MCF 10A (cell line): ENCODE measurements around the gene KLF11. TPM values are rescaled to one million over a fixed set of nuclear protein-coding genes. Genes with fewer than 3 reads are reported as not detected.

ENCODE experiments used
- BruUV-seq: library from RNA; stranded (reverse); fragments of 400-500 nt; replicated peaks from 2 replicates; lab custom pipeline; 2021; lab: Mats Ljungman, UMichigan
- CTCF ChIA-PET: fragments of 300-600 bp; sonication (Branson Sonifier 250); formaldehyde crosslinking; extraction: SDS; loops from one replicate; lab custom pipeline; 2021; ENCODE audit warnings: antibody characterized with exemption, inconsistent platforms; lab: Yijun Ruan, JAX
- POLR2A ChIA-PET: fragments of 300-600, 350-650 bp; sonication (Branson Sonifier 250); formaldehyde crosslinking; extraction: SDS; loops from one replicate; lab custom pipeline; 2020; ENCODE audit warnings: antibody characterized with exemption, inconsistent platforms; lab: Yijun Ruan, JAX
- DNase-seq: peaks from one replicate; pipeline ENCODE4 v3.0.0-alpha.2; 2018; ENCODE audit not compliant: unreplicated experiment
- H3K27ac Mint-ChIP-seq: one replicate; pipeline ENCODE4 v1.8.0; 2022; ENCODE audit warnings: mild to moderate bottlenecking, low read depth, mixed read lengths; ENCODE audit not compliant: unreplicated experiment
- H3K27me3 Mint-ChIP-seq: one replicate; pipeline ENCODE4 v1.8.0; 2022; ENCODE audit warnings: mixed read lengths; ENCODE audit not compliant: insufficient read depth, unreplicated experiment
- H3K36me3 Mint-ChIP-seq: one replicate; pipeline ENCODE4 v1.8.0; 2022; ENCODE audit warnings: mild to moderate bottlenecking, moderate library complexity, mixed read lengths; ENCODE audit not compliant: insufficient read depth, unreplicated experiment
- H3K4me1 Mint-ChIP-seq: one replicate; pipeline ENCODE4 v1.8.0; 2022; ENCODE audit warnings: mixed read lengths; ENCODE audit not compliant: insufficient read depth, unreplicated experiment
- H3K4me3 Mint-ChIP-seq: one replicate; pipeline ENCODE4 v1.8.0; 2022; ENCODE audit warnings: mild to moderate bottlenecking, moderate library complexity, mixed read lengths; ENCODE audit not compliant: unreplicated experiment
- H3K9me3 Mint-ChIP-seq: one replicate; pipeline ENCODE4 v1.8.0; 2022; ENCODE audit warnings: mixed read lengths; ENCODE audit not compliant: unreplicated experiment
- CTCF ChIP-seq: fragments of 200-600 bp; IDR thresholded peaks from one replicate; pipeline ENCODE4 v1.8.0; 2022; ENCODE audit warnings: antibody characterized with exemption, mild to moderate bottlenecking; ENCODE audit not compliant: unreplicated experiment
- intact Hi-C: fragments of 100-400 bp; cut with micrococcal nuclease; formaldehyde crosslinking; loops from 2 replicates; pipeline ENCODE4 v1.14.1; 2022
- total RNA-seq: library from RNA; stranded (reverse); gene quantifications from 2 replicates; pipeline ENCODE4 v1.2.3, GENCODE V29; 2022

Gene KLF11
- total RNA-seq, 1 experiment from 2014 or later: 7.1 TPM

GRCh38 chr2:10026940-10027569, 16.3 kb upstream of the KLF11 start:
- CTCF ChIA-PET: interaction anchor here (1.3 to 2.4 kb wide), 2 partner anchors 43 to 214 kb away, joined by 6 to 9 read pairs; no protein-coding TSS in a partner anchor
- H3K4me1 Mint-ChIP-seq: no peaks in the 10 kb centered on the region
- H3K27ac Mint-ChIP-seq: no peak overlapping the region

DNA sequence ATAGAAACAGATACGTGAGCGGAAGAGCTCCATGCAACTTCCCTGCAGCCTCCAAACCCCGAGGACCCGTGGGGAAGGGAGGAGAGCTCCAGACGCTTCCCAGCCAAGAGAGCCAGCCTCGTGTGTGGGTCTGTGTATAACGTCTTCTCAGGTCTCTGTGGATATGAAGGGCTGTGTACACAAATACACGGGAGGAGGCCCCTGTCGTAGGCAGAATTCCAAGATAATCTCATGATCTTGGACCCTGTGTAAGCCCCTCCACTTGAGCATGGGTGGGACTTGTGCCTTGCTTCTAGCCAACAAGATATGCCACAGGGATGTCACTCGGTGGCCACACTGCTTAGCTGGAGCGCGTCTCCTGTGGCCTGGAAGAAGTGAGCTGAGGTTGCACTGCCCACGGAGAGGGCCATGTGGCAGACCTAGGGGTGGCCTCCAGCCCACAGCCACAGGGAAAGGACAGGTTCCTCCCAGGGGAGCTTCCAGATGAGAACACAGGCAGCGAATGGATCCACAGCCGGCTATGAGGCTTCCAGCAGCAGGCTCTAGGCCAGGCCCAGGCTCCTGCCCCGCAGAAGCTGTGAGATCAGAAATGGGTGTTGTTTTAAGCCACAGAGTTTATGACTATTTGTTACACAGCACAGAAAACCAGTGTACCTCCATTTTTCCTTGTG, 15.6 kb upstream of the KLF11 start:
- intact Hi-C loops: no loop called here
- CTCF ChIA-PET: interaction anchor here (0.6 to 2.4 kb wide), 5 partner anchors 15 to 1793 kb away, joined by 3 to 9 read pairs (median 3); no protein-coding TSS in a partner anchor

More at GRCh38 chr2:10026940-10027569, 16.3 kb upstream of the KLF11 start:
- Mint-ChIP-seq H3K9me3 (no peaks in the 10 kb centered on the region), H3K27me3 (no peaks in the 10 kb centered on the region), H3K36me3 (no peaks in the 10 kb centered on the region), H3K4me3 (no peak overlapping the region)
- POLR2A ChIA-PET: interaction anchor here (0.6 to 0.7 kb wide), 2 partner anchors 231 to 307 kb away, joined by 3 read pairs; no protein-coding TSS in a partner anchor
- no peak for TF ChIP-seq CTCF
- no TSS peak for BruUV-seq
- intact Hi-C loops: no loop called here
- no peak for DNase-seq

GRCh38 chr2:10028407-10028987, 14.9 kb upstream of the KLF11 start:
- intact Hi-C loops: no loop called here

More for the DNA sequence above, 15.6 kb upstream of the KLF11 start:
- DNase-seq: no peak
- Mint-ChIP-seq H3K27ac (no peak overlapping the region), H3K4me3 (no peak overlapping the region), H3K27me3 (no peaks in the 10 kb centered on the region), H3K9me3 (no peaks in the 10 kb centered on the region), H3K36me3 (no peaks in the 10 kb centered on the region), H3K4me1 (no peaks in the 10 kb centered on the region)
- no TSS peak for BruUV-seq
- TF ChIP-seq CTCF: no peak
- POLR2A ChIA-PET: interaction anchor here (0.6 kb wide), 1 partner anchor 231 kb away, joined by 3 read pairs; no protein-coding TSS in a partner anchor

More at GRCh38 chr2:10028407-10028987, 14.9 kb upstream of the KLF11 start:
- Mint-ChIP-seq H3K4me1 (no peaks in the 10 kb centered on the region), H3K27ac (no peak overlapping the region), H3K9me3 (no peaks in the 10 kb centered on the region), H3K27me3 (no peaks in the 10 kb centered on the region), H3K36me3 (no peaks in the 10 kb centered on the region), H3K4me3 (no peak overlapping the region)
- CTCF ChIA-PET: interaction anchor here (0.7 to 2.4 kb wide), 5 partner anchors 14 to 1794 kb away, joined by 3 to 9 read pairs (median 3); no protein-coding TSS in a partner anchor
- no TSS peak for BruUV-seq
- TF ChIP-seq CTCF: no peak
- POLR2A ChIA-PET: no interaction called here
- no peak for DNase-seq
